HepG2 (cell line): ENCODE results near the gene SOX9. TPM values are rescaled to one million over a fixed set of nuclear protein-coding genes. Genes with fewer than 3 reads are reported as not detected.

Source experiments
- ARID5B ChIP-seq: IDR thresholded peaks from 2 replicates; pipeline ENCODE4 v1.4.0; 2020; ENCODE audit warnings: mild to moderate bottlenecking, missing genetic modification reagents
- ATF3 ChIP-seq: sonication (generic); formaldehyde crosslinking; IDR thresholded peaks from 2 replicates; pipeline ENCODE4 v1.4.0; 2020; ENCODE audit warnings: missing genetic modification reagents
- CERS6 ChIP-seq: sonication (generic); formaldehyde crosslinking; IDR thresholded peaks from 2 replicates; pipeline ENCODE4 v1.5.0; 2020; ENCODE audit warnings: missing genetic modification reagents
- CHCHD3 ChIP-seq: sonication (generic); formaldehyde crosslinking; IDR thresholded peaks from 2 replicates; pipeline ENCODE4 v1.8.0; 2022; ENCODE audit warnings: mild to moderate bottlenecking, missing genetic modification reagents, moderate library complexity
- IRF2 ChIP-seq: IDR thresholded peaks from 2 replicates; pipeline ENCODE4 v1.6.1; 2018; ENCODE audit warnings: missing genetic modification reagents, missing compliant biosample characterization
- IRF9 ChIP-seq: sonication (generic); formaldehyde crosslinking; IDR thresholded peaks from 2 replicates; pipeline ENCODE4 v1.8.0; 2022; ENCODE audit warnings: missing genetic modification reagents, mild to moderate bottlenecking, borderline replicate concordance
- MAF1 ChIP-seq: sonication (generic); formaldehyde crosslinking; IDR thresholded peaks from 2 replicates; pipeline ENCODE4 v1.5.0; 2020; ENCODE audit warnings: missing genetic modification reagents, borderline replicate concordance
- MAX ChIP-seq: IDR thresholded peaks from 2 replicates; pipeline ENCODE4 v1.6.1; 2012; ENCODE audit warnings: inconsistent platforms
- MXD1 ChIP-seq: sonication (generic); formaldehyde crosslinking; IDR thresholded peaks from 2 replicates; pipeline ENCODE4 v1.4.0; 2020; ENCODE audit warnings: mild to moderate bottlenecking, missing genetic modification reagents
- PHF21A ChIP-seq: sonication (generic); formaldehyde crosslinking; IDR thresholded peaks from 2 replicates; pipeline ENCODE4 v1.5.0; 2020; ENCODE audit warnings: mild to moderate bottlenecking, missing genetic modification reagents
- POLR2A ChIP-seq, 2 experiments: IDR thresholded peaks; 2 replicates each; pipeline ENCODE4 v1.6.1; 2011; ENCODE audit warnings: low read depth in 2 of 2, low read length in 2 of 2, mild to moderate bottlenecking in 1 of 2, moderate library complexity in 1 of 2; ENCODE audit not compliant: insufficient read depth in 1 of 2
- REST ChIP-seq, 2 experiments: IDR thresholded peaks; 2 replicates each; pipeline ENCODE4 v1.6.1; 2011 to 2012; ENCODE audit warnings: low read length in 2 of 2, borderline replicate concordance in 1 of 2, low read depth in 1 of 2, mild to moderate bottlenecking in 1 of 2, moderate library complexity in 1 of 2
- SNAPC5 ChIP-seq: sonication (generic); formaldehyde crosslinking; IDR thresholded peaks from 2 replicates; pipeline ENCODE4 v1.8.1; 2023; ENCODE audit warnings: mild to moderate bottlenecking, missing genetic modification reagents, borderline replicate concordance
- ZNF597 ChIP-seq: sonication (generic); formaldehyde crosslinking; IDR thresholded peaks from 2 replicates; pipeline ENCODE4 v1.5.0; 2020; ENCODE audit warnings: missing genetic modification reagents
- polyA plus RNA-seq, 8 experiments: library from polyadenylated mRNA; depleted of rRNA in 3 of 8; stranded (reverse) in 7 of 8; unstranded in 1 of 8; fragments of >200 nt; fragmentation: Illumina TruSeq in 4 of 8; extraction: Trizol in 4 of 8; gene quantifications; 2 replicates each; pipeline versions ENCODE4 v1.2.1 to v1.2.3, GENCODE V29; 2011 to 2016; ENCODE audit warnings: low read depth in 4 of 8, missing spikeins in 1 of 8, mixed read lengths in 1 of 8; ENCODE audit not compliant: insufficient read depth in 1 of 8
- total RNA-seq, 5 experiments: library from RNA; depleted of rRNA; stranded (reverse); fragments of >200 nt; fragmentation: Illumina TruSeq; extraction: Trizol; gene quantifications; 2 replicates each; pipeline ENCODE4 v1.2.3, GENCODE V29; 2016; ENCODE audit warnings: low read depth in 1 of 5

Gene SOX9
- total and polyA plus RNA-seq, 2 of the 13 experiments (the other 11 are each of a cell fraction or from before 2014, with no cell fraction given) = 16.1 to 27.6 TPM

- TF ChIP-seq ARID5B (CRISPR knock-in tag) (peak; percentile 84), SNAPC5 (CRISPR knock-in tag) (no peak; the same call in 1 of the 2 replicates), MXD1 (no peak), CHCHD3 (CRISPR knock-in tag) (no peak), POLR2A (IDR thresholded peaks at IDR 0.05; ENCODE audit: insufficient read depth in 1 of 2, low read depth in 2 of 2, low read length in 2 of 2) (peak; percentile 13 to 50; a peak in 2 of 4 replicates), MAX (peak; percentile 53; the same call in 1 of the 2 replicates), MAF1 (0 out of 2 replicates have a peak, but pooled peaks have one; percentile 25), ATF3 (peak; percentile 64; the same call in 1 of the 2 replicates), IRF2 (CRISPR knock-in tag) (peak; percentile 42; the same call in 1 of the 2 replicates), CERS6 (CRISPR knock-in tag) (no peak), ZNF597 (CRISPR knock-in tag) (no peak), IRF9 (CRISPR knock-in tag) (no peak), REST (IDR thresholded peaks at IDR 0.05; ENCODE audit: borderline replicate concordance in 1 of 2, low read depth in 1 of 2, low read length in 2 of 2) (peak in 1 of 2 experiments; percentile 34; a peak in 1 of 4 replicates), PHF21A (peak; percentile 67)
These were observed 6.0 kb downstream of the SOX9 start (continued) for GRCh38 chr17:72126575-72127486.
